KMS-11 (cell line): Measurements from ENCODE around the gene HCN3.

Source experiments
- H2AFZ ChIP-seq: fragments of 200-600 bp; sonication (generic); 2 replicates; pipeline ENCODE4 v1.6.1; 2016; ENCODE audit warnings: antibody characterized with exemption, mixed run types, low read depth
- H3K27ac ChIP-seq: fragments of 200-600 bp; sonication (generic); 2 replicates; pipeline ENCODE4 v1.6.1; 2016; ENCODE audit warnings: mild to moderate bottlenecking, mixed run types
- H3K27me3 ChIP-seq: fragments of 200-600 bp; sonication (generic); 2 replicates; pipeline ENCODE4 v1.6.1; 2017; ENCODE audit warnings: mild to moderate bottlenecking, low read depth, mixed run types, moderate library complexity; ENCODE audit not compliant: insufficient read depth
- H3K36me3 ChIP-seq: fragments of 200-600 bp; sonication (generic); 2 replicates; pipeline ENCODE4 v1.6.1; 2017; ENCODE audit warnings: mild to moderate bottlenecking, mixed run types; ENCODE audit not compliant: insufficient read depth
- H3K4me1 ChIP-seq: fragments of 200-600 bp; sonication (generic); 2 replicates; pipeline ENCODE4 v1.6.1; 2016; ENCODE audit warnings: mild to moderate bottlenecking, low read depth, mixed run types; ENCODE audit not compliant: poor library complexity, severe bottlenecking
- H3K4me2 ChIP-seq: fragments of 200-600 bp; sonication (generic); 2 replicates; pipeline ENCODE4 v1.7.0; 2016; ENCODE audit warnings: mild to moderate bottlenecking, mixed run types
- H3K4me3 ChIP-seq: fragments of 200-600 bp; sonication (generic); IDR thresholded peaks from 2 replicates; pipeline ENCODE4 v1.6.1; 2017; ENCODE audit warnings: low read depth, low read length, mixed read lengths; ENCODE audit not compliant: insufficient read depth
- H3K79me2 ChIP-seq: fragments of 200-600 bp; sonication (generic); 2 replicates; pipeline ENCODE4 v1.6.1; 2016; ENCODE audit warnings: low read depth, mixed run types; ENCODE audit not compliant: insufficient read depth
- H3K9ac ChIP-seq: fragments of 200-600 bp; sonication (generic); 2 replicates; pipeline ENCODE4 v1.6.1; 2016; ENCODE audit warnings: mild to moderate bottlenecking, mixed run types
- H4K20me1 ChIP-seq: fragments of 200-600 bp; sonication (generic); 2 replicates; pipeline ENCODE4 v1.6.1; 2016; ENCODE audit warnings: mild to moderate bottlenecking, mixed run types; ENCODE audit not compliant: insufficient read depth
- TF ChIP-seq, protein P1 (sequence below): fragments of 200-600 bp; sonication (generic); conservative IDR thresholded peaks from 2 replicates; pipeline ENCODE4 v1.6.1; 2017; ENCODE audit warnings: low read depth, mild to moderate bottlenecking, antibody characterized with exemption, low read length, moderate library complexity, mixed read lengths

HCN3 gene

DNA sequence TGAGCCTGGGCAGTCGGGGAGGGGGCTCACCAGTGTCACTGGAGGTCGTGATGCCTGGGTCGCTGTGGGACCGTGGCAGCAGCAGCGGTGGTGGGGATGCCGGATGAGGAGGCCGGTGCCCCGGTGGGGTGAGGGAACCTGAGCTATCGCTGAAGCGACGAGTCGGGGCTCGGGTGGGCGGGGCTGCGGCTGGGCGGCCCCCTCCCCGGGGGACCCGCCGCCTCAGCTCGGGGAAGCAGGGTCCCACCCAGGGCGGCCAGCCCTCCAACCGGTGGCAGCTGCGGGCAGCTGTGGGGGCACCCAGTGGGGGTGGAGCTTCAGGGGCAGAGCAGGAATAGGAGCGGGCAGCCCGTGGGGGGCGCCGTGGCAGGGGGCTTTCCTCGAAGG lies 27.0 kb upstream of the HCN3 start:
- TF ChIP-seq, protein P1, sequence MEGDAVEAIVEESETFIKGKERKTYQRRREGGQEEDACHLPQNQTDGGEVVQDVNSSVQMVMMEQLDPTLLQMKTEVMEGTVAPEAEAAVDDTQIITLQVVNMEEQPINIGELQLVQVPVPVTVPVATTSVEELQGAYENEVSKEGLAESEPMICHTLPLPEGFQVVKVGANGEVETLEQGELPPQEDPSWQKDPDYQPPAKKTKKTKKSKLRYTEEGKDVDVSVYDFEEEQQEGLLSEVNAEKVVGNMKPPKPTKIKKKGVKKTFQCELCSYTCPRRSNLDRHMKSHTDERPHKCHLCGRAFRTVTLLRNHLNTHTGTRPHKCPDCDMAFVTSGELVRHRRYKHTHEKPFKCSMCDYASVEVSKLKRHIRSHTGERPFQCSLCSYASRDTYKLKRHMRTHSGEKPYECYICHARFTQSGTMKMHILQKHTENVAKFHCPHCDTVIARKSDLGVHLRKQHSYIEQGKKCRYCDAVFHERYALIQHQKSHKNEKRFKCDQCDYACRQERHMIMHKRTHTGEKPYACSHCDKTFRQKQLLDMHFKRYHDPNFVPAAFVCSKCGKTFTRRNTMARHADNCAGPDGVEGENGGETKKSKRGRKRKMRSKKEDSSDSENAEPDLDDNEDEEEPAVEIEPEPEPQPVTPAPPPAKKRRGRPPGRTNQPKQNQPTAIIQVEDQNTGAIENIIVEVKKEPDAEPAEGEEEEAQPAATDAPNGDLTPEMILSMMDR, result no peak
- H4K20me1 ChIP-seq, result no peaks in the 10 kb centered on the region
- H3K4me3 ChIP-seq, result peak overlapping the region; percentile 98
- peak overlapping the region; percentile 99 for H2AFZ ChIP-seq
- H3K79me2 ChIP-seq, result no peaks in the 10 kb centered on the region
- H3K4me1 ChIP-seq, result peaks cover 35% of the 10 kb centered on the region
- peak overlapping the region; percentile 91 for H3K4me2 ChIP-seq
- peak overlapping the region; percentile 72 for H3K9ac ChIP-seq
- H3K27me3 ChIP-seq, result no peaks in the 10 kb centered on the region
- peak overlapping the region; percentile 30; the same call in 1 of the 2 replicates for H3K27ac ChIP-seq
- no peaks in the 10 kb centered on the region for H3K36me3 ChIP-seq

DNA sequence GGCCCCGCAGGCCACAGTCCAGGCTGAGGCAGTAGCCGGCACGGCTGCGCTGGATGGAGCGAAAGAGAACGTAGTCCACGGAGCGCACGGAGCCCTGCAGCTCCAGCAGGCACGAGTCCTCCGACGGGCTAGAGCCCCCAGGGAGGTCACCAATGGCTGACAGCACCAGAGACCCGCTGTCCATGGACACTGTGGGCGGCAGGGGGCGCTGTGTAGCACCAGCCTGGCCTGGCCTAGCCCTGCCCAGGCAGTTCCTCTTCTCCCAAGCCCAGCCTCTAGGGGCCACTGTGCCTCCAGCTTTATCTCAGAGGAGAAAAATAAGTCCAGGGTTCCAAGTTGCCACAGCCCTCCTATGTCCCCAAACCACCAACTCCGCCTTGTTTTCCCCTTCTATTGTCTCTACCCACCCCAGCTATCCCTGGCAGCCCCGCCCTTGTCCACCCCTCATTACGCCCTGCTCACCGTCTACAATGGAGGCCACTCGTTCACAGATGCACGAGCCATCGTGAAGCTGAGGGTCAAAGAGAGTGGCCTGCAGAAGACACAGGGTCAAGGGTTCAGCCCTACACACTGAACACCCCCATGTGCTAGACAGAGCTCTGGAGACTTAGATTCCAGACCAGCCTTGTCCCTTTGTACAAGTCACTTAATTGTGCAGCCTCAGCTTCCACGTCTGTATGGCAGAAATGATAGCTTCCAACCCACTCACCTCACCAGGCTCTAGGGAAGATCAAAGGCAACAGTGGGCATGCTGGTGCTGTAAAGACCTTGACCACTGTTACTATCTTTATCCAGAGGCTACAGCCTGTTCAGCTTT lies 26.4 kb upstream of the HCN3 start:
- Histone ChIP-seq H3K79me2 (no peaks in the 10 kb centered on the region), H3K36me3 (no peaks in the 10 kb centered on the region), H3K27ac (peak overlapping the region; percentile 30), H2AFZ (peak overlapping the region; percentile 99), H3K4me1 (peaks cover 33% of the 10 kb centered on the region), H3K9ac (peak overlapping the region; percentile 72), H3K4me3 (peak overlapping the region; percentile 98), H3K27me3 (no peaks in the 10 kb centered on the region), H4K20me1 (no peaks in the 10 kb centered on the region), H3K4me2 (peak overlapping the region; percentile 91)
- TF ChIP-seq, protein P1, result peak; percentile 100

DNA sequence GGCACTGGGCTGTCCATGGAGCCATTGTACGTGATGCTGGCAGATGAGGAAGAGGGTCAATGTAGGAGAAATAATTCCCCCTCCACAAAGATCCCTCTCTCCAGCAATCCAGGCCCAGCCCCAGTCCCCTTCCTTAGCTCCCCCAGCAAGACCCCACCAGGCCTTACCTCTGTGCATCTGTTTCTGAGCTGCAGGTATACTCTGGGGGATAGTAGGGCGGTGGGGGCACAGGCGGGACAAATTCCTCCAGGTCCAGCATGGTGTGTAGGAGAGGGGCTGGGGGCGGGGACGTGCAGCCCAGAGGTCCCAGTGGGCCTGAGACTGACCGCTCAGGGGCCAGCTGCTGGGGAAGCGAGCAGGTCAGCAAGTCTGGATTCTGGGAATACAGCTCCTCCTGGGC lies 25.7 kb upstream of the HCN3 start:
- H3K4me2 ChIP-seq, result no peak overlapping the region
- H3K4me1 ChIP-seq, result peaks cover 31% of the 10 kb centered on the region
- no peaks in the 10 kb centered on the region for H4K20me1 ChIP-seq
- TF ChIP-seq, protein P1, result no peak
- no peaks in the 10 kb centered on the region for H3K36me3 ChIP-seq
- H3K27me3 ChIP-seq, result no peaks in the 10 kb centered on the region
- H3K4me3 ChIP-seq, result no peak overlapping the region
- H3K27ac ChIP-seq, result no peak overlapping the region
- no peaks in the 10 kb centered on the region for H3K79me2 ChIP-seq
- no peak overlapping the region for H3K9ac ChIP-seq
- no peak overlapping the region for H2AFZ ChIP-seq

DNA sequence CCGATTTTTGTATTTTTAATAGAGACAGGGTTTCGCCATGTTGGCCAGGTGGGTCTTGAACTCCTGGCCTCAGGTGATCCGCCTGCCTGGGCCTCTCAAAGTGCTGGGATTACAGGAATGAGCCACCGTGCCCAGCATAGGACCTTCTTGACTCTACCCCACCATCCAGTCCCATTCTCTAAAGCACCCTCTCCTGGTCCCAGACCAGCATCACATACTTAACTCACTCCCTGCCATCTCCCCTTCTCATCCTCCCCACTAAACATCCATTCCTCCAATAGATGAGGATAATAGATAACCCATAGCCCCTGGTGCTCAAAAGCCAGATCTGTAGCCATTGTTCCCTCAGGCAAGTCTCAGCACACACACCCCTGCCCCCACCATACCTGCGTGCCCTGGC lies 24.1 kb upstream of the HCN3 start:
- TF ChIP-seq, protein P1, result no peak
- H3K27ac ChIP-seq, result no peak overlapping the region
- no peak overlapping the region for H2AFZ ChIP-seq
- H3K27me3 ChIP-seq, result no peaks in the 10 kb centered on the region
- H3K4me1 ChIP-seq, result peaks cover 31% of the 10 kb centered on the region
- no peaks in the 10 kb centered on the region for H4K20me1 ChIP-seq
- no peak overlapping the region for H3K4me3 ChIP-seq
- no peaks in the 10 kb centered on the region for H3K79me2 ChIP-seq
- no peak overlapping the region for H3K4me2 ChIP-seq
- H3K36me3 ChIP-seq, result peaks cover 3% of the 10 kb centered on the region; the same call in 1 of the 2 replicates
- H3K9ac ChIP-seq, result no peak overlapping the region
